Tibial nerve (tissue), 4 donors: Measurements from ENCODE around the gene ST3GAL3.

Source experiments
- CTCF ChIP-seq, 5 experiments: fragments of 200-600 bp in 3 of 5; fragments of 450-650 bp in 2 of 5; sonication (generic) in 3 of 5; IDR thresholded peaks; one replicate each; pipeline ENCODE4 v1.5.1; 2016 to 2019; ENCODE audit warnings: antibody characterized with exemption in 5 of 5, mild to moderate bottlenecking in 3 of 5, moderate library complexity in 2 of 5
- EP300 ChIP-seq, 2 donors: sonication (generic); formaldehyde crosslinking; IDR thresholded peaks; one replicate each; pipeline ENCODE4 v1.6.1; 2017; ENCODE audit warnings: antibody characterized with exemption in 2 of 2, mild to moderate bottlenecking in 1 of 2

- TF ChIP-seq CTCF (IDR thresholded peaks at IDR 0.05) (no peak), EP300 (IDR thresholded peaks at IDR 0.05) (peak in 1 of 2 donors; percentile 26)
These were observed 272.4 kb downstream of the ST3GAL3 start for GRCh38 chr1:43979528-43980254.
